Spleen (tissue), 11 donors: Measurements from ENCODE around the gene KLB. TPM values are rescaled to one million over a fixed set of nuclear protein-coding genes. Genes with fewer than 3 reads are reported as not detected.

Experiments
- microRNA-seq, 3 donors: library from miRNA; unstranded; fragments of <30 nt; microRNA quantifications; one replicate each; pipeline versions ENCODE4 to v1.1.0, GENCODE V29; 2019 to 2020
- polyA plus RNA-seq, 3 donors: library from polyadenylated mRNA; stranded (reverse); fragments of 200-250 nt; gene quantifications; one replicate each; pipeline ENCODE4 v1.2.1, GENCODE V29; 2013
- small RNA-seq, 4 donors: library from RNA; depleted of rRNA; stranded (forward); fragments of <200 nt; gene quantifications; one replicate each; pipeline ENCODE3, GENCODE V24; 2016
- total RNA-seq, 7 donors: library from RNA; depleted of rRNA in 3 of 7; stranded (reverse); fragments of >200 nt in 3 of 7; fragmentation: NEBNext Ultra II Directional in 4 of 7; extraction: Animal tissue kit (Norgen Biotek cat#: 25700) in 4 of 7; gene quantifications; one replicate each; pipeline versions ENCODE4 v1.1.0 to v1.2.1, GENCODE V29; 2016 to 2021
- donor health status: healthy with polysubstance abuse.
- donor health status: DM: no; HTN: no; CAD: no; lungs with moderate emphysema.
- donor health status: DM: no; HTN: no; CAD: no.
- donor health status: Bipolar disorder and iron deficiency.
- donor health status: healthy.
- donor health status: DM: no; HTN: no; CAD: no.
- donor health status: DM: yes; HTN: yes; CAD: no.

Gene KLB
- total and polyA plus RNA-seq, 10 donors, result 0.03 TPM; not detected in 9

Small RNA genes lying within 50 kb of the gene (microRNA-seq; reads per million reads assigned to microRNA genes)
- gene MIR5591, result 0 reads per million in 3 donors

Small RNA genes lying within 50 kb of the gene (small RNA-seq; reads per million reads assigned to genes)
- gene MIR5591, result 0 reads per million in 4 donors
- 0 reads per million in 4 donors for gene RF00019
- gene RNU6-887P, result 0 reads per million in 4 donors

Other genes with a start within 250 kb of the KLB start
- gene WDR19, start 224.4 kb upstream of the KLB start, total RNA-seq, result 10 to 100 TPM; 19.6 to 34.7 (median 25.2) TPM
- gene WDR19, start 224.4 kb upstream of the KLB start, polyA plus RNA-seq, result 10 to 100 TPM; 17.7 to 48.3 (median 24.0) TPM
- 10 to 100 TPM; 32.5 to 54.9 (median 44.4) TPM for gene RFC1, start 40.6 kb upstream of the KLB start, total RNA-seq
- 10 to 100 TPM in 2 of 3 donors, 1 to 10 TPM in 1; 8.0 to 11.1 (median 10.9) TPM for gene RFC1, start 40.6 kb upstream of the KLB start, polyA plus RNA-seq
- gene RPL9, start 52.0 kb downstream of the KLB start, total RNA-seq, result 1,000 to 10,000 TPM; 1,133 to 3,346 (median 1,587) TPM
- 1,000 to 10,000 TPM; 3,705 to 6,391 (median 4,989) TPM for gene RPL9, start 52.0 kb downstream of the KLB start, polyA plus RNA-seq
- gene LIAS, start 52.1 kb downstream of the KLB start, total RNA-seq, result 10 to 100 TPM in 6 of 7 donors, 1 to 10 TPM in 1; 8.0 to 19.2 (median 14.6) TPM
- gene LIAS, start 52.1 kb downstream of the KLB start, polyA plus RNA-seq, result 10 to 100 TPM; 15.5 to 21.7 (median 16.8) TPM
- gene UGDH, start 120.5 kb downstream of the KLB start, total RNA-seq, result 10 to 100 TPM; 15.3 to 30.8 (median 19.2) TPM
- 1 to 10 TPM; 4.1 to 7.1 (median 4.8) TPM for gene UGDH, start 120.5 kb downstream of the KLB start, polyA plus RNA-seq
- gene SMIM14, start 231.9 kb downstream of the KLB start, total RNA-seq, result 10 to 100 TPM; 33.4 to 77.5 (median 55.3) TPM
- 100 to 1,000 TPM in 2 of 3 donors, 10 to 100 TPM in 1; 96.5 to 111 (median 108) TPM for gene SMIM14, start 231.9 kb downstream of the KLB start, polyA plus RNA-seq